AG04449 (cell line): ENCODE measurements around the gene LPXN.
A peak's percentile ranks its signal among the peaks of the same experiment; 100 is the strongest.

Experiments
- CTCF ChIA-PET: fragments of 350-600 bp; formaldehyde crosslinking; extraction: SDS; loops from one replicate; lab custom pipeline; 2021; ENCODE audit warnings: antibody characterized with exemption; lab: Yijun Ruan, JAX
- POLR2A ChIA-PET: fragments of 400-600, 350-600 bp; formaldehyde crosslinking; extraction: SDS; loops from one replicate; lab custom pipeline; 2020; ENCODE audit warnings: antibody characterized with exemption, inconsistent platforms; lab: Yijun Ruan, JAX
- DNase-seq: peaks from one replicate; pipeline ENCODE4 v3.0.0-alpha.2; 2010; ENCODE audit warnings: low read depth, low spot score
- H3K4me3 ChIP-seq: 2 replicates; pipeline ENCODE4 v1.5.1; 2011; ENCODE audit warnings: low read depth, mild to moderate bottlenecking, control low read depth, low read length
- CTCF ChIP-seq: IDR thresholded peaks from one replicate; pipeline ENCODE4 v1.5.1; 2011; ENCODE audit warnings: mild to moderate bottlenecking, moderate library complexity, low read length, control low read depth, inconsistent platforms; ENCODE audit not compliant: insufficient read depth; ENCODE audit errors: missing control alignments

The LPXN gene

GRCh38 chr11:58575377-58576020, at the start of gene LPXN:
Gene LPXN (minus strand): TSS chr11:58575856. CDS start chr11:58575772, 84 bp downstream.
- POLR2A ChIA-PET = no interaction called here
- CTCF ChIA-PET = interaction anchor here (0.5 to 5.9 kb wide), 12 partner anchors 11 to 213 kb away, joined by 3 to 44 read pairs (median 5); no protein-coding TSS in a partner anchor
- no peak for TF ChIP-seq CTCF
- no peak for DNase-seq
- peak within 1 kb of the TSS; percentile 93 for H3K4me3 ChIP-seq

- no peak overlapping the region for H3K4me3 ChIP-seq
- POLR2A ChIA-PET = no interaction called here
- no peak for DNase-seq
- no peak for TF ChIP-seq CTCF
- CTCF ChIA-PET = interaction anchor here (1.0 kb wide), 1 partner anchor 511 kb away, joined by 3 read pairs; no protein-coding TSS in a partner anchor
Observed at GRCh38 chr11:58625086-58625485, 49.4 kb upstream of the LPXN start.

- H3K4me3 ChIP-seq = no peak within 1 kb of the TSS
- CTCF ChIA-PET = interaction anchor here (0.9 to 1.8 kb wide), 4 partner anchors 7 to 279 kb away, joined by 3 to 8 read pairs (median 4); no protein-coding TSS in a partner anchor
- POLR2A ChIA-PET = no interaction called here
- DNase-seq = no peak
- TF ChIP-seq CTCF = no peak
Observed at GRCh38 chr11:58622344-58622743, 46.7 kb upstream of the LPXN start, which contains the start of gene CNTF. Gene CNTF (plus strand): TSS chr11:58622665. CDS start chr11:58622753, 88 bp downstream.

GRCh38 chr11:58621586-58622262, 46.1 kb upstream of the LPXN start:
- TF ChIP-seq CTCF = no peak
- CTCF ChIA-PET = interaction anchor here (0.7 to 1.8 kb wide), 5 partner anchors 8 to 279 kb away, joined by 3 to 8 read pairs (median 4); no protein-coding TSS in a partner anchor
- DNase-seq = no peak
- H3K4me3 ChIP-seq = no peak overlapping the region
- POLR2A ChIA-PET = no interaction called here

- TF ChIP-seq CTCF = no peak
- ChIA-PET CTCF (interaction anchor here (1.1 to 3.6 kb wide), 3 partner anchors 11 kb away, joined by 3 to 30 read pairs (median 4); no protein-coding TSS in a partner anchor), POLR2A (no interaction called here)
- no peak for DNase-seq
- no peak overlapping the region for H3K4me3 ChIP-seq
Observed at GRCh38 chr11:58617976-58618557, 42.4 kb upstream of the LPXN start.
